Measurements from ENCODE around the gene NPLOC4. TPM values are rescaled to one million over a fixed set of nuclear protein-coding genes. Genes with fewer than 3 reads are reported as not detected.
"Not testable (repeated sequence)": the region's sequence is repeated elsewhere in the genome, so short reads cannot be mapped to it uniquely, and the experiment has no call there.

NPLOC4 gene
- total and polyA plus RNA-seq, 2 donors from 2014 or later = 41.5 to 86.4 TPM

DNA sequence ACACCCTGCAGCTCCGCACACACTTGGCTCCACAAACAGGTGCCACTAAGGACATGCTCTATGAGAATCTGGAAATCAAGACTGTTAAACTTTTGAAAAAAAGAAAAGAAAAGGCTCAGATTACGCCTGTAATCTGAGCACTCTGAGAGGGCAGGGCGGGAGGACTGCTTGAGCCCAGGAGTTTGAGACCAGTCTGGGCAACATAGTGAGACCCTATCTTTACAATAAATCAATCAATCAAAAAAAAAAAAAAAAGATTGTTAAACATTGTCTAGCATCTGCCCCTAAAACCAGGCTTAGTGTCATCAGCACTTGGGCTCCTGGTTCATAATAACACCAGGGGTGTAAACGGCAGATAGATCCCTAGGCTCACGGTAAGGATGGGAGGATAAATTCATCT is 47.3 kb downstream of the NPLOC4 start:
- H3K9me3 ChIP-seq (ENCODE audit: control insufficient read depth in 2 of 3, insufficient read depth in 1 of 3, low read length in 3 of 3) = no peaks in the 10 kb centered on the region
- H3K27ac ChIP-seq (ENCODE audit: low read depth in 2 of 2, low read length in 2 of 2) = no peak overlapping the region
- no peak for DNase-seq
- H3K9ac ChIP-seq (ENCODE audit: low read length in 3 of 3) = no peak overlapping the region
- no peaks in the 10 kb centered on the region for H3K4me1 ChIP-seq (ENCODE audit: control insufficient read depth in 2 of 3, insufficient read depth in 2 of 3, low read depth in 1 of 3, low read length in 3 of 3)
- no peak overlapping the region for H3K4me3 ChIP-seq (ENCODE audit: low read length in 3 of 3)
- TF ChIP-seq, protein P1, sequence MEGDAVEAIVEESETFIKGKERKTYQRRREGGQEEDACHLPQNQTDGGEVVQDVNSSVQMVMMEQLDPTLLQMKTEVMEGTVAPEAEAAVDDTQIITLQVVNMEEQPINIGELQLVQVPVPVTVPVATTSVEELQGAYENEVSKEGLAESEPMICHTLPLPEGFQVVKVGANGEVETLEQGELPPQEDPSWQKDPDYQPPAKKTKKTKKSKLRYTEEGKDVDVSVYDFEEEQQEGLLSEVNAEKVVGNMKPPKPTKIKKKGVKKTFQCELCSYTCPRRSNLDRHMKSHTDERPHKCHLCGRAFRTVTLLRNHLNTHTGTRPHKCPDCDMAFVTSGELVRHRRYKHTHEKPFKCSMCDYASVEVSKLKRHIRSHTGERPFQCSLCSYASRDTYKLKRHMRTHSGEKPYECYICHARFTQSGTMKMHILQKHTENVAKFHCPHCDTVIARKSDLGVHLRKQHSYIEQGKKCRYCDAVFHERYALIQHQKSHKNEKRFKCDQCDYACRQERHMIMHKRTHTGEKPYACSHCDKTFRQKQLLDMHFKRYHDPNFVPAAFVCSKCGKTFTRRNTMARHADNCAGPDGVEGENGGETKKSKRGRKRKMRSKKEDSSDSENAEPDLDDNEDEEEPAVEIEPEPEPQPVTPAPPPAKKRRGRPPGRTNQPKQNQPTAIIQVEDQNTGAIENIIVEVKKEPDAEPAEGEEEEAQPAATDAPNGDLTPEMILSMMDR (IDR thresholded peaks at IDR 0.05; ENCODE audit: borderline replicate concordance, extremely low read depth, insufficient read depth) = no peak
- intact Hi-C loops (cut with DNase I) = no loop called here
- H3K36me3 ChIP-seq (ENCODE audit: control insufficient read depth in 2 of 3, insufficient read depth in 3 of 3, low read length in 3 of 3) = peaks cover 15 to 51% (median 42%) of the 10 kb centered on the region in 3 donors
- no peaks in the 10 kb centered on the region for H3K27me3 ChIP-seq (ENCODE audit: control insufficient read depth, insufficient read depth, low read length)
- no peak for FAIRE-seq

DNA sequence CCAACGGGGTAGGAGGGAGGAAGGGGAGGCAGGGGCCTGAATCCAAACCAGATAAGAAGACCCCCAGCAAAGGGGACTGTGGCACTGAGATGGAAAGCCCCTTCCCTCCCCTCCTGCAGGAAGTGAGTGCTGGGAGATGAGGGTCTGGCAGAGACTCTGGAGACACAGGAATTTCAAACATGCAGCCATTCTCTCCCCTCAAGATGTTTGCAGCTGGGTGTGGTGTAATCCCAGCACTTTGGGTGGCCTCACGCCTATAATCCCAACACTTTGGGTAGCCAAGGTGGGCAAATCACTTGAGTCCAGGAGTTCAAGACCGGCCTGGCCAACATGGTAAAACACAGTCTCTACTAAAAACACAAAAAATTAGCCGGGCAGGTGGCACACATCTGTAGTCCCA is 50.8 kb downstream of the NPLOC4 start:
- peaks cover 14 to 58% (median 36%) of the 10 kb centered on the region in 3 donors for H3K36me3 ChIP-seq (ENCODE audit: control insufficient read depth in 2 of 3, insufficient read depth in 3 of 3, low read length in 3 of 3)

DNA sequence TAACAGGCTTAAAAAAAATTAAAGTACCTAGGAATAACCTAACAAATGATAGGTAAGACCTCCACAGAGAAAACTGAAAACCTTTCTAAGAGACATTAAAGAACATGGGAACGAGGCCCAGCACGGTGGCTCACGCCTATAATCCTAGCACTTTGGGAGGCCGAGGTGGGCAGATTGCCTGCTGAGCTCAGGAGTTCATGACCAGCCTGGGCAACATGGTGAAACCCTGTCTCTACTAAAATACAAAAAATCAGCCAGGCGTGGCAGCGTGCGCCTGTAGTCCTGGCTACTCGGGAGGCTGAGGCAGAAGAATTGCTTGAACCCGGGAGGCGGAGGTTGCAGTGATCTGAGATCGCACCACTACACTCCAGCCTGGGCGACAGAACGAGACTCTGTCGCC is 52.1 kb downstream of the NPLOC4 start:
- H3K36me3 ChIP-seq (ENCODE audit: control insufficient read depth in 2 of 3, insufficient read depth in 3 of 3, low read length in 3 of 3) = peaks cover 11 to 57% (median 35%) of the 10 kb centered on the region in 3 donors
- peak in 1 of 5 donors; percentile 27 for DNase-seq
- H3K27me3 ChIP-seq (ENCODE audit: control insufficient read depth, insufficient read depth, low read length); H3K4me1 ChIP-seq (ENCODE audit: control insufficient read depth in 2 of 3, insufficient read depth in 2 of 3, low read depth in 1 of 3, low read length in 3 of 3); H3K27ac ChIP-seq (ENCODE audit: low read depth in 2 of 2, low read length in 2 of 2); H3K4me3 ChIP-seq (ENCODE audit: low read length in 3 of 3); H3K9ac ChIP-seq (ENCODE audit: low read length in 3 of 3); H3K9me3 ChIP-seq (ENCODE audit: control insufficient read depth in 2 of 3, insufficient read depth in 1 of 3, low read length in 3 of 3); FAIRE-seq; intact Hi-C loops (cut with DNase I): not testable (repeated sequence)

More for the DNA sequence above, 50.8 kb downstream of the NPLOC4 start:
- FAIRE-seq (no peak), DNase-seq (no peak)
- no peak overlapping the region for H3K9ac ChIP-seq (ENCODE audit: low read length in 3 of 3)
- no peak overlapping the region for H3K4me3 ChIP-seq (ENCODE audit: low read length in 3 of 3)
- no peak overlapping the region for H3K27ac ChIP-seq (ENCODE audit: low read depth in 2 of 2, low read length in 2 of 2)
- H3K27me3 ChIP-seq (ENCODE audit: control insufficient read depth, insufficient read depth, low read length) = no peaks in the 10 kb centered on the region
- TF ChIP-seq, protein P1 (IDR thresholded peaks at IDR 0.05; ENCODE audit: borderline replicate concordance, extremely low read depth, insufficient read depth) = no peak
- H3K4me1 ChIP-seq (ENCODE audit: control insufficient read depth in 2 of 3, insufficient read depth in 2 of 3, low read depth in 1 of 3, low read length in 3 of 3) = no peaks in the 10 kb centered on the region
- intact Hi-C loops (cut with DNase I) = no loop called here
- H3K9me3 ChIP-seq (ENCODE audit: control insufficient read depth in 2 of 3, insufficient read depth in 1 of 3, low read length in 3 of 3) = no peaks in the 10 kb centered on the region

DNA sequence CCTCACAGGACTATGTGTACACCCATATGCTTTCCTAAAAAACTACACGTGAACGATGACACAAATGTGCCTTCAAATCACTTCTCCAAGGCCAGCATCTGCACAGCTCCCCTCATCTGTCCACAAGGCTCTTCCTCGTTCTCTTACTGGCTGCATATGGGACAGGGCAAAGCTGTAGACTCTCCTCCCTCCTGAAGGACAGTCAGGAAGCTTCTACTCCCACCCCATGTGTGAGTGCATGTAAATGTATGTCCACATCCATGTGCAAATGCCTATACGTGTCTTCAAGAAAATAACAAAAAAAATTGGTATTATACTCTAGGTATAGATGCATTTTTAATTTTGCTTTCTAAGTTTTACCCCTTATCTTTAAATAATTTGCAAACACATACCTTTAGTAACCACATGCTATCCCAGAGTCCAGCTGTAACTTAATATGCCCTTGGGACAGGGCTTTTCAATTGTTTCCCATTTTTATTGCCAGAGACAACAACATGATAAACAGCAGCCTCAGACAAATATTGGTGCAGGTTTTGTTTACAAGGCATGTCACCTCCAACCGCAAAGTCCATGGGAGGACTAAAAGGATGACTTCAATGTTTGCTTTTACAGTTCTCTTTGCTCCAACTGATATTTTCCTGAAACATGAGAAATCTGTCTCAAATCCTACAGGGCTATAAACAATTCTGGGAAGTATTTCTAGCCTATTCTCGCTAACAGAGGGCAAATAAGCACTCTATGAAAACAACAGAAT is 53.1 kb downstream of the NPLOC4 start:
- intact Hi-C loops (cut with DNase I) = no loop called here
- Histone ChIP-seq H3K9me3 (ENCODE audit: control insufficient read depth in 2 of 3, insufficient read depth in 1 of 3, low read length in 3 of 3) (no peaks in the 10 kb centered on the region), H3K4me1 (ENCODE audit: control insufficient read depth in 2 of 3, insufficient read depth in 2 of 3, low read depth in 1 of 3, low read length in 3 of 3) (no peaks in the 10 kb centered on the region), H3K27ac (ENCODE audit: low read depth in 2 of 2, low read length in 2 of 2) (no peak overlapping the region), H3K36me3 (ENCODE audit: control insufficient read depth in 2 of 3, insufficient read depth in 3 of 3, low read length in 3 of 3) (peaks cover 11 to 50% (median 33%) of the 10 kb centered on the region in 3 donors), H3K9ac (ENCODE audit: low read length in 3 of 3) (no peak overlapping the region), H3K4me3 (ENCODE audit: low read length in 3 of 3) (no peak overlapping the region), H3K27me3 (ENCODE audit: control insufficient read depth, insufficient read depth, low read length) (no peaks in the 10 kb centered on the region)
- TF ChIP-seq, protein P1 (IDR thresholded peaks at IDR 0.05; ENCODE audit: borderline replicate concordance, extremely low read depth, insufficient read depth) = no peak
- FAIRE-seq (no peak), DNase-seq (peak in 3 of 5 donors; percentile 42 to 73 (median 71))
